ENCODE data around the gene CPO.

CPO gene

DNA sequence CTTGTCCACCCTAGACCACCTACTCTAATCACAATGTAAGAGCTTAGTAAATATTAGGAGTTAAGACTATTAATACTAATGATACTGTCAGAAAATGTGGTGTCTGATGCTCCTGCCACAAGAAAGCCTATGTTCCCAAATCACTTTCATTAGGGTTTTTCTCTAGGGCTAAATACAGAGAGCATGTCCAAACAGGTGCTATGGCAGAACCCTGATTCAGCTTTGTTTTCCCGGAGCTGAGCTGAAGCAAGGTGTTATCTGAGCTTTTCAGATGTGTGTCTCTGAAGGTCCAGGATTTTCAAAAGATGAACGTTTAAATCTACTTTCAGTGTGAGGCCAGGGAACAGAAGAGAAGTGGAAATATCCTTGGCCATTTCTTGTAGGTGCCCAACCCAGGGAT lies 40.6 kb downstream of the CPO start:
- Histone ChIP-seq H4K8ac (ENCODE audit: low read length) (no peak overlapping the region), H3K4ac (ENCODE audit: low read depth in 1 of 2, low read length in 2 of 2) (no peak overlapping the region), H2BK120ac (ENCODE audit: low read depth, low read length) (no peak overlapping the region), H2BK15ac (ENCODE audit: low read depth, poor library complexity, severe bottlenecking) (no peak overlapping the region), H3K4me3 (ENCODE audit: insufficient read depth in 1 of 2, low read depth in 1 of 2, low read length in 2 of 2) (no peak overlapping the region), H3K27ac (ENCODE audit: low read length, poor library complexity, severe bottlenecking) (no peak overlapping the region), H2AK5ac (ENCODE audit: low read length, severe bottlenecking) (no peak overlapping the region), H2BK5ac (ENCODE audit: low read depth, low read length, poor library complexity, severe bottlenecking) (no peak overlapping the region), H3K18ac (ENCODE audit: low read depth in 1 of 2, low read length in 2 of 2) (no peak overlapping the region), H4K91ac (ENCODE audit: low read length) (no peak overlapping the region), H3K9me3 (ENCODE audit: control insufficient read depth, low read length) (no peaks in the 10 kb centered on the region), H3K27me3 (ENCODE audit: control insufficient read depth in 1 of 2, insufficient read depth in 1 of 2, low read length in 2 of 2) (no peaks in the 10 kb centered on the region), H3K23ac (ENCODE audit: low read length in 2 of 2) (no peak overlapping the region), H2AFZ (ENCODE audit: low read depth, low read length) (no peak overlapping the region), H3K79me1 (replicated peaks; ENCODE audit: low read length, poor library complexity, severe bottlenecking) (no peaks in the 10 kb centered on the region), H3K9ac (ENCODE audit: low read length) (no peak overlapping the region), H3K14ac (ENCODE audit: low read length in 2 of 2) (no peak overlapping the region), H3K36me3 (ENCODE audit: control insufficient read depth in 1 of 2, insufficient read depth in 2 of 2, low read depth in 1 of 2, low read length in 2 of 2) (no peaks in the 10 kb centered on the region), H3K4me2 (ENCODE audit: low read length, poor library complexity, severe bottlenecking) (no peak overlapping the region), H2BK12ac (ENCODE audit: low read length in 2 of 2) (no peak overlapping the region), H3K4me1 (ENCODE audit: control insufficient read depth, insufficient read depth, low read depth, low read length) (peaks cover 3% of the 10 kb centered on the region)
- WGBS, result 83% methylated on average over 2 of the region's 2 CpGs
- no peak for DNase-seq

DNA sequence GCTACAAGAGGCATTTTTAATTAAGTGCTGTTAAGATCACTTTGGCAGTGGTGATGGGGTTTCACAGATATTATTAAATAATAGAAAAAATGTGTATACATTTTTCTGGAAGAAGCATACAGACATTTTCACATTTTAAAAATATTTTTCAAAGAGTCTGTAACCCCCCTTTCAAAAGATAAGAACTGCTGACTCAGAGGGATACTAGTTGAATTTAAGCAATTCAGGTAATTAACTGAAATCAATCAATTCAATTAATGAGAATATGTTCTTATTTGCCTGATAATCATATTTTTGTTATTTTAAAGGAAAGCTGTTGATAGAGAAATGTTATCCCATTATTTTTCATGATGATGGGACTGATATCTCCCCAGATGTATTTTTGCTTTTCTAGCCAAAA lies 41.1 kb downstream of the CPO start:
- no peak overlapping the region for H3K4me2 ChIP-seq (ENCODE audit: low read length, poor library complexity, severe bottlenecking)
- no peak overlapping the region for H4K91ac ChIP-seq (ENCODE audit: low read length)
- no peak overlapping the region for H3K14ac ChIP-seq (ENCODE audit: low read length in 2 of 2)
- peaks cover 3% of the 10 kb centered on the region for H3K4me1 ChIP-seq (ENCODE audit: control insufficient read depth, insufficient read depth, low read depth, low read length)
- no peaks in the 10 kb centered on the region for H3K9me3 ChIP-seq (ENCODE audit: control insufficient read depth, low read length)
- no peak overlapping the region for H2BK120ac ChIP-seq (ENCODE audit: low read depth, low read length)
- no peak overlapping the region for H3K18ac ChIP-seq (ENCODE audit: low read depth in 1 of 2, low read length in 2 of 2)
- no peak overlapping the region for H2BK12ac ChIP-seq (ENCODE audit: low read length in 2 of 2)
- H3K27ac ChIP-seq (ENCODE audit: low read length, poor library complexity, severe bottlenecking), result no peak overlapping the region
- H4K8ac ChIP-seq (ENCODE audit: low read length), result no peak overlapping the region
- no peak for DNase-seq
- no peaks in the 10 kb centered on the region for H3K27me3 ChIP-seq (ENCODE audit: control insufficient read depth in 1 of 2, insufficient read depth in 1 of 2, low read length in 2 of 2)
- H3K9ac ChIP-seq (ENCODE audit: low read length), result no peak overlapping the region
- no peak overlapping the region for H2AK5ac ChIP-seq (ENCODE audit: low read length, severe bottlenecking)
- H3K23ac ChIP-seq (ENCODE audit: low read length in 2 of 2), result no peak overlapping the region
- no peaks in the 10 kb centered on the region for H3K79me1 ChIP-seq (replicated peaks; ENCODE audit: low read length, poor library complexity, severe bottlenecking)
- H2BK5ac ChIP-seq (ENCODE audit: low read depth, low read length, poor library complexity, severe bottlenecking), result no peak overlapping the region
- no peak overlapping the region for H3K4me3 ChIP-seq (ENCODE audit: insufficient read depth in 1 of 2, low read depth in 1 of 2, low read length in 2 of 2)
- H3K36me3 ChIP-seq (ENCODE audit: control insufficient read depth in 1 of 2, insufficient read depth in 2 of 2, low read depth in 1 of 2, low read length in 2 of 2), result no peaks in the 10 kb centered on the region
- no peak overlapping the region for H2BK15ac ChIP-seq (ENCODE audit: low read depth, poor library complexity, severe bottlenecking)
- H2AFZ ChIP-seq (ENCODE audit: low read depth, low read length), result no peak overlapping the region
- H3K4ac ChIP-seq (ENCODE audit: low read depth in 1 of 2, low read length in 2 of 2), result no peak overlapping the region

DNA sequence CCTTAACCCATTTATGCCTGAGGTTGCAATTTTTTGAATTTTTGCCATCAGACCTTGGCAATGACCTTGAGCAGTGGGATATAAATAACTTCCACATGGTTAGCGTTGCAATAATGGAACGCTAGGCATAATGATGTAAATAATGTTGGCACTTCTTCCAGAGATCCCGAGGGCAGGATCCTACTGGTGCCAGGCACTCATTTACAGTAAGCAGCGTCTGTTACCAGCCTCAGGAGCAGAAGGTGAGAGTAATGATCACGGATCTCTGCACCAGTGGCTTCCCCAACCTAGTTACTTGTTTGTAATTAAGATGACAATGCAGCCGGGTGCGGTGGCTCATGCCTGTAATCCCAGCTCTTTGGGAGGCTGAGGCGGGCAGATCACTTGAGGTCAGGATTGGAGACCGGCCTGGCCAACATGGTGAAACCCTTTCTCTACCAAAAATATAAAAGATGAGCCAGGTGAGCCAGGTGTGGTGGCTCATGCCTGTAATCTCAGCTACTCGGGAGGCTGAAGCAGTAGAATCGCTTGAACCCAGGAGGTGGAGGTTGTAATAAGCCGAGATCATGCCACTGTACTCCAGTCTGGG lies 41.9 kb downstream of the CPO start:
- no peak overlapping the region for H2AFZ ChIP-seq (ENCODE audit: low read depth, low read length)
- no peak overlapping the region for H2BK120ac ChIP-seq (ENCODE audit: low read depth, low read length)
- WGBS, result 85% methylated on average over 9 of the region's 12 CpGs

DNA sequence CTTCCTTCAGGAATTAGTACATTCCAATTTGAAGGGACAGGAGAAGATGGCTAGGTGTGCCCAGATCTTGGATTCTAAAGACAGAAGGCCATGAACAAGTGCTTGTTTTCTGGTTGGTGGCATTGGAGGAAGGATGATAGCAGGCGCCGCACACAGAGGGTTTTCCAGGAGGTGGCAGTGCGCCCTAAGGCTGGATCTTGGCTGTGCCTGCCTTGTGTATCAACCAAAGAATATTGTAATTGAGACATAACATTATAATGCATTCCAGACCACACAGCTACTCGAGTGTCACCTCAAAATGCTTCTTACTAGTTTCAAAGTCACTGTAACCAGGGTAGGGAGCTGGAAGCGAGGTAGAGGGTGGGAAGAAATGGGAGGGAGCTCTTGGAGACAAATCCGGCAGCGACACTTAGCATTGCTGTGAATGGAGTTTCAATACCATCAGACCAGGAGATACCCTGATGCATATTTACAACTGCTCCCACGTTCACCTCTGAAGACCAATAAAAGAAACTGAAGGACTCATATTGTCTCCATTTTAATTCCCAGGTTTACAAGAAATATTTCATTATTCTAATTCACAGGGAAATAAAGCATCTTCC lies 42.5 kb downstream of the CPO start:
- Histone ChIP-seq H4K8ac (ENCODE audit: low read length) (no peak overlapping the region), H3K9ac (ENCODE audit: low read length) (peak overlapping the region; percentile 23), H3K18ac (ENCODE audit: low read depth in 1 of 2, low read length in 2 of 2) (peak overlapping the region in 1 of 2 experiments; percentile 11), H2AK5ac (ENCODE audit: low read length, severe bottlenecking) (no peak overlapping the region), H3K79me1 (replicated peaks; ENCODE audit: low read length, poor library complexity, severe bottlenecking) (no peaks in the 10 kb centered on the region), H3K36me3 (ENCODE audit: control insufficient read depth in 1 of 2, insufficient read depth in 2 of 2, low read depth in 1 of 2, low read length in 2 of 2) (no peaks in the 10 kb centered on the region), H2BK120ac (ENCODE audit: low read depth, low read length) (no peak overlapping the region), H2BK5ac (ENCODE audit: low read depth, low read length, poor library complexity, severe bottlenecking) (no peak overlapping the region), H3K4me3 (ENCODE audit: insufficient read depth in 1 of 2, low read depth in 1 of 2, low read length in 2 of 2) (no peak overlapping the region), H4K91ac (ENCODE audit: low read length) (no peak overlapping the region), H3K9me3 (ENCODE audit: control insufficient read depth, low read length) (no peaks in the 10 kb centered on the region), H2BK15ac (ENCODE audit: low read depth, poor library complexity, severe bottlenecking) (no peak overlapping the region), H3K23ac (ENCODE audit: low read length in 2 of 2) (no peak overlapping the region), H3K27me3 (ENCODE audit: control insufficient read depth in 1 of 2, insufficient read depth in 1 of 2, low read length in 2 of 2) (no peaks in the 10 kb centered on the region), H3K27ac (ENCODE audit: low read length, poor library complexity, severe bottlenecking) (no peak overlapping the region), H3K4ac (ENCODE audit: low read depth in 1 of 2, low read length in 2 of 2) (peak overlapping the region in 1 of 2 experiments; percentile 44), H3K4me1 (ENCODE audit: control insufficient read depth, insufficient read depth, low read depth, low read length) (peaks cover 3% of the 10 kb centered on the region), H2BK12ac (ENCODE audit: low read length in 2 of 2) (peak overlapping the region in 1 of 2 experiments; percentile 81), H3K14ac (ENCODE audit: low read length in 2 of 2) (no peak overlapping the region), H3K4me2 (ENCODE audit: low read length, poor library complexity, severe bottlenecking) (no peak overlapping the region), H2AFZ (ENCODE audit: low read depth, low read length) (no peak overlapping the region)
- WGBS, result 53% methylated on average over 7 of the region's 8 CpGs
- DNase-seq, result peak; percentile 79

More for the DNA sequence above, 41.9 kb downstream of the CPO start:
- no peak overlapping the region for H2BK15ac ChIP-seq (ENCODE audit: low read depth, poor library complexity, severe bottlenecking)
- peaks cover 3% of the 10 kb centered on the region for H3K4me1 ChIP-seq (ENCODE audit: control insufficient read depth, insufficient read depth, low read depth, low read length)
- no peak overlapping the region for H3K4me3 ChIP-seq (ENCODE audit: insufficient read depth in 1 of 2, low read depth in 1 of 2, low read length in 2 of 2)
- no peak overlapping the region for H3K23ac ChIP-seq (ENCODE audit: low read length in 2 of 2)
- H3K27ac ChIP-seq (ENCODE audit: low read length, poor library complexity, severe bottlenecking), result no peak overlapping the region
- no peak overlapping the region for H4K91ac ChIP-seq (ENCODE audit: low read length)
- no peak overlapping the region for H3K4ac ChIP-seq (ENCODE audit: low read depth in 1 of 2, low read length in 2 of 2)
- no peak overlapping the region for H2BK5ac ChIP-seq (ENCODE audit: low read depth, low read length, poor library complexity, severe bottlenecking)
- no peak overlapping the region for H3K14ac ChIP-seq (ENCODE audit: low read length in 2 of 2)
- no peak for DNase-seq
- H2AK5ac ChIP-seq (ENCODE audit: low read length, severe bottlenecking), result no peak overlapping the region
- no peak overlapping the region for H4K8ac ChIP-seq (ENCODE audit: low read length)
- peak overlapping the region; percentile 15 to 72 for H2BK12ac ChIP-seq (ENCODE audit: low read length in 2 of 2)
- H3K9ac ChIP-seq (ENCODE audit: low read length), result no peak overlapping the region
- no peaks in the 10 kb centered on the region for H3K9me3 ChIP-seq (ENCODE audit: control insufficient read depth, low read length)
- H3K36me3 ChIP-seq (ENCODE audit: control insufficient read depth in 1 of 2, insufficient read depth in 2 of 2, low read depth in 1 of 2, low read length in 2 of 2), result no peaks in the 10 kb centered on the region
- H3K27me3 ChIP-seq (ENCODE audit: control insufficient read depth in 1 of 2, insufficient read depth in 1 of 2, low read length in 2 of 2), result no peaks in the 10 kb centered on the region
- no peaks in the 10 kb centered on the region for H3K79me1 ChIP-seq (replicated peaks; ENCODE audit: low read length, poor library complexity, severe bottlenecking)
- no peak overlapping the region for H3K4me2 ChIP-seq (ENCODE audit: low read length, poor library complexity, severe bottlenecking)
- H3K18ac ChIP-seq (ENCODE audit: low read depth in 1 of 2, low read length in 2 of 2), result no peak overlapping the region

Data from mesenchymal stem cell (in vitro differentiated cells and primary cell).